H9 (cell line): ENCODE data around the gene ACP1. TPM values are rescaled to one million over a fixed set of nuclear protein-coding genes. Genes with fewer than 3 reads are reported as not detected.

ENCODE experiments used
- DNase-seq: peaks from one replicate; pipeline ENCODE4 v3.0.0-alpha.2; 2017
- H2AFZ ChIP-seq: one replicate; pipeline ENCODE4 v1.6.1; 2013; ENCODE audit warnings: mild to moderate bottlenecking, low read length, control low read depth, moderate library complexity
- H2AK5ac ChIP-seq: 2 replicates; pipeline ENCODE4 v1.6.1; 2013; ENCODE audit warnings: low read length, control low read depth, mixed read lengths; ENCODE audit not compliant: insufficient read length
- H2BK120ac ChIP-seq: one replicate; pipeline ENCODE4 v1.6.1; 2013; ENCODE audit warnings: low read depth, mild to moderate bottlenecking, low read length, control low read depth, inconsistent platforms; ENCODE audit not compliant: poor library complexity, severe bottlenecking
- H2BK12ac ChIP-seq: 2 replicates; pipeline ENCODE4 v1.6.1; 2013; ENCODE audit warnings: low read length, control low read depth, mixed read lengths, low read depth; ENCODE audit not compliant: insufficient read length
- H2BK15ac ChIP-seq: 2 replicates; pipeline ENCODE4 v1.6.1; 2013; ENCODE audit warnings: low read depth, low read length, control low read depth
- H2BK20ac ChIP-seq: one replicate; pipeline ENCODE4 v1.6.1; 2013; ENCODE audit warnings: low read depth, mild to moderate bottlenecking, low read length, control low read depth, inconsistent platforms; ENCODE audit not compliant: poor library complexity, severe bottlenecking
- H2BK5ac ChIP-seq: 2 replicates; pipeline ENCODE4 v1.6.1; 2013; ENCODE audit warnings: low read length, control low read depth, mixed read lengths; ENCODE audit not compliant: insufficient read length
- H3K14ac ChIP-seq: 2 replicates; pipeline ENCODE4 v1.6.1; 2013; ENCODE audit warnings: low read length, control low read depth; ENCODE audit not compliant: insufficient read depth
- H3K18ac ChIP-seq: 2 replicates; pipeline ENCODE4 v1.6.1; 2013; ENCODE audit warnings: low read depth, mild to moderate bottlenecking, mixed read lengths, low read length, control low read depth; ENCODE audit not compliant: insufficient read length
- H3K23ac ChIP-seq: 2 replicates; pipeline ENCODE4 v1.6.1; 2013; ENCODE audit warnings: low read length, control low read depth, mixed read lengths, low read depth; ENCODE audit not compliant: insufficient read length
- H3K23me2 ChIP-seq: 2 replicates; pipeline ENCODE4 v1.6.1; 2013; ENCODE audit warnings: low read depth, mild to moderate bottlenecking, mixed read lengths, low read length, control low read depth; ENCODE audit not compliant: insufficient read length, poor library complexity, severe bottlenecking
- H3K27ac ChIP-seq: 2 replicates; pipeline ENCODE4 v1.5.1; 2013; ENCODE audit warnings: low read length, control low read depth, mixed read lengths, low read depth; ENCODE audit not compliant: insufficient read length
- H3K27me3 ChIP-seq: 2 replicates; pipeline ENCODE4 v1.6.1; 2013; ENCODE audit warnings: low read length, control low read depth, inconsistent platforms; ENCODE audit not compliant: insufficient read depth
- H3K4ac ChIP-seq: 2 replicates; pipeline ENCODE4 v1.6.1; 2013; ENCODE audit warnings: low read depth, mild to moderate bottlenecking, control low read depth, inconsistent platforms, low read length, moderate library complexity
- H3K4me1 ChIP-seq: 2 replicates; pipeline ENCODE4 v1.6.1; 2013; ENCODE audit warnings: low read length, control low read depth, inconsistent platforms; ENCODE audit not compliant: insufficient read depth
- H3K4me2 ChIP-seq: 2 replicates; pipeline ENCODE4 v1.6.1; 2013; ENCODE audit warnings: low read length, control low read depth, mixed read lengths; ENCODE audit not compliant: insufficient read length, insufficient read depth
- H3K56ac ChIP-seq: 2 replicates; pipeline ENCODE4 v1.6.1; 2013; ENCODE audit warnings: low read depth, mild to moderate bottlenecking, mixed read lengths, low read length, control low read depth; ENCODE audit not compliant: insufficient read length
- H3K79me1 ChIP-seq: 2 replicates; pipeline ENCODE4 v1.6.1; 2013; ENCODE audit warnings: low read depth, mild to moderate bottlenecking, moderate library complexity, low read length, control low read depth, inconsistent platforms; ENCODE audit not compliant: insufficient read depth, poor library complexity, severe bottlenecking
- H3K79me2 ChIP-seq: 2 replicates; pipeline ENCODE4 v1.6.1; 2013; ENCODE audit warnings: low read length, control low read depth, inconsistent platforms; ENCODE audit not compliant: insufficient read depth
- H3K9ac ChIP-seq: 2 replicates; pipeline ENCODE4 v1.6.1; 2013; ENCODE audit warnings: low read length, control low read depth, mixed read lengths; ENCODE audit not compliant: insufficient read length; ENCODE audit errors: extremely low read depth
- H3K9me3 ChIP-seq: one replicate; pipeline ENCODE4 v1.6.1; 2013; ENCODE audit warnings: low read depth, low read length, inconsistent platforms; ENCODE audit not compliant: control insufficient read depth
- H3T11ph ChIP-seq: one replicate; pipeline ENCODE4 v1.6.1; 2013; ENCODE audit warnings: mild to moderate bottlenecking, low read length, control low read depth, inconsistent platforms
- H4K20me1 ChIP-seq: one replicate; pipeline ENCODE4 v1.6.1; 2013; ENCODE audit not compliant: control insufficient read depth, insufficient read length, insufficient read depth
- H4K5ac ChIP-seq: 2 replicates; pipeline ENCODE4 v1.6.1; 2013; ENCODE audit warnings: low read depth, mild to moderate bottlenecking, mixed read lengths, low read length, control low read depth; ENCODE audit not compliant: insufficient read length
- H4K8ac ChIP-seq: replicated peaks from 2 replicates; pipeline ENCODE4 v1.6.1; 2013; ENCODE audit warnings: low read length, control low read depth, mixed read lengths, low read depth; ENCODE audit not compliant: insufficient read length
- H4K91ac ChIP-seq: 2 replicates; pipeline ENCODE4 v1.6.1; 2013; ENCODE audit warnings: low read depth, mild to moderate bottlenecking, moderate library complexity, mixed read lengths, low read length, control low read depth; ENCODE audit not compliant: insufficient read length
- H3K27ac Mint-ChIP-seq, 3 experiments: 2 replicates in 2 of 3; 3 replicates in 1 of 3; pipeline ENCODE4 v1.8.0; 2020 to 2021; ENCODE audit warnings: mixed read lengths in 3 of 3, mild to moderate bottlenecking in 1 of 3, moderate library complexity in 1 of 3
- H3K27me3 Mint-ChIP-seq: 2 replicates; pipeline ENCODE4 v1.8.0; 2021; ENCODE audit warnings: low read depth, mild to moderate bottlenecking, moderate library complexity, mixed read lengths
- H3K36me3 Mint-ChIP-seq, 3 experiments: 2 replicates in 2 of 3; 3 replicates in 1 of 3; pipeline ENCODE4 v1.8.0; 2020 to 2021; ENCODE audit warnings: low read depth in 3 of 3, mixed read lengths in 3 of 3; ENCODE audit not compliant: insufficient read depth in 1 of 3
- H3K4me1 Mint-ChIP-seq, 2 experiments: 2 replicates each; pipeline ENCODE4 v1.8.0; 2020; ENCODE audit warnings: mixed read lengths in 2 of 2
- H3K4me3 Mint-ChIP-seq, 2 experiments: 2 replicates in 1 of 2; 3 replicates in 1 of 2; pipeline ENCODE4 v1.8.0; 2020 to 2021; ENCODE audit warnings: mild to moderate bottlenecking in 2 of 2, mixed read lengths in 2 of 2, moderate library complexity in 1 of 2
- H3K9me3 Mint-ChIP-seq, 2 experiments: 2 replicates in 1 of 2; 3 replicates in 1 of 2; pipeline ENCODE4 v1.8.0; 2020; ENCODE audit warnings: mild to moderate bottlenecking in 2 of 2, mixed read lengths in 2 of 2, moderate library complexity in 1 of 2
- CTCF ChIP-seq: fragments of 200-600 bp; sonication (generic); conservative IDR thresholded peaks from 3 replicates; pipeline ENCODE4 v1.8.0; 2021; ENCODE audit warnings: antibody characterized with exemption, mild to moderate bottlenecking
- WGBS: extraction: QIAGEN DNeasy Blood & Tissue Kit; methylation state at CpG from one replicate; pipeline ENCODE4 v1.1.7; 2013; ENCODE audit warnings: missing lambda C conversion rate, low lambda C conversion rate, mixed read lengths; ENCODE audit not compliant: insufficient read length; ENCODE audit errors: extremely low coverage; 5-methylcytosine and 5-hydroxymethylcytosine counted together
- total RNA-seq: library from RNA; stranded (reverse); gene quantifications from 2 replicates; pipeline ENCODE4 v1.2.1, GENCODE V29; 2021

ACP1 gene
- total RNA-seq, 1 experiment from 2014 or later: 143 TPM

GRCh38 chr2:313991-314390 lies 49.2 kb downstream of the ACP1 start:
- no peaks in the 10 kb centered on the region for H3K27me3 ChIP-seq
- no peak overlapping the region for H4K5ac ChIP-seq
- no peak overlapping the region for H2BK15ac ChIP-seq
- no peak overlapping the region for H3K14ac ChIP-seq
- no peak overlapping the region for H3K4me2 ChIP-seq
- no peaks in the 10 kb centered on the region for H3K23me2 ChIP-seq
- H3T11ph ChIP-seq: no peak overlapping the region
- H3K27me3 Mint-ChIP-seq: peaks cover 3% of the 10 kb centered on the region
- no peak overlapping the region for H4K91ac ChIP-seq
- 0 out of 7 replicates have a peak overlapping the region, but pooled peaks of 1 of the 3 experiments have one; percentile 55 for H3K27ac Mint-ChIP-seq
- H2AFZ ChIP-seq: no peak overlapping the region
- WGBS: no CpG with 5 or more reads among the region's 14 CpGs
- H2AK5ac ChIP-seq: no peak overlapping the region
- TF ChIP-seq CTCF: no peak
- no peaks in the 10 kb centered on the region for H3K9me3 ChIP-seq
- peaks cover 29 to 41% of the 10 kb centered on the region in 2 experiments for H3K4me1 Mint-ChIP-seq
- H3K27ac ChIP-seq: no peak overlapping the region
- no peaks in the 10 kb centered on the region for H4K20me1 ChIP-seq
- H3K9me3 Mint-ChIP-seq: peaks cover 4 to 5% of the 10 kb centered on the region in 2 experiments; a peak in 3 of 5 replicates
- H2BK120ac ChIP-seq: no peak overlapping the region
- H3K18ac ChIP-seq: no peak overlapping the region
- H2BK12ac ChIP-seq: no peak overlapping the region
- no peak overlapping the region for H2BK5ac ChIP-seq
- no peak overlapping the region for H2BK20ac ChIP-seq
- no peaks in the 10 kb centered on the region for H3K79me1 ChIP-seq
- peaks cover 2% of the 10 kb centered on the region; the same call in 1 of the 2 replicates for H3K4me1 ChIP-seq
- no peak for DNase-seq
- no peak overlapping the region for H3K9ac ChIP-seq
- H4K8ac ChIP-seq: no peak overlapping the region
- no peak overlapping the region for H3K4me3 Mint-ChIP-seq
- H3K4ac ChIP-seq: no peak overlapping the region
- H3K36me3 Mint-ChIP-seq: peaks cover 0 to 6% (median 5%) of the 10 kb centered on the region in 3 experiments; a peak in 5 of 7 replicates
- H3K56ac ChIP-seq: no peak overlapping the region
- H3K23ac ChIP-seq: no peak overlapping the region
- H3K79me2 ChIP-seq: no peaks in the 10 kb centered on the region
